ENCODE measurements around the gene DCAF11.

DNA sequence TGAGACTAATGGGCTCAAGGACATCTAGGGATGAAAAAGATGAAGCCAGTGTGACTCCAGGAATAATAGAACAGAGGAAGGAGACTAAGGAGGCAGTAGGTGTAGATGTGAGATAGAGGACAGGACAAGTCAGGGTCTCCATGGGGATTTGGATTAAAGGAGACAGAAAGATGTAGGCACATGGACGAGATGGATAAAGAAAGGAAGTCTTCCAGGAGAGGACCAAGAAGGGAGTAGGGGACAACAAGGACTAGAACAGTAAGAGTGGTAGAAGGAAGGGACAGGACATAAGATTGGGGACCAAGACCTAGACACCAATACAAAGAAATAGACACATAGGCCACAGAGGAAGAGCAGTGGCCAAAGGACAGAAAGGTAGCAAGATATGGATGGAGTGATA is 27.6 kb upstream of the DCAF11 start:
- TF ChIP-seq, protein P1, sequence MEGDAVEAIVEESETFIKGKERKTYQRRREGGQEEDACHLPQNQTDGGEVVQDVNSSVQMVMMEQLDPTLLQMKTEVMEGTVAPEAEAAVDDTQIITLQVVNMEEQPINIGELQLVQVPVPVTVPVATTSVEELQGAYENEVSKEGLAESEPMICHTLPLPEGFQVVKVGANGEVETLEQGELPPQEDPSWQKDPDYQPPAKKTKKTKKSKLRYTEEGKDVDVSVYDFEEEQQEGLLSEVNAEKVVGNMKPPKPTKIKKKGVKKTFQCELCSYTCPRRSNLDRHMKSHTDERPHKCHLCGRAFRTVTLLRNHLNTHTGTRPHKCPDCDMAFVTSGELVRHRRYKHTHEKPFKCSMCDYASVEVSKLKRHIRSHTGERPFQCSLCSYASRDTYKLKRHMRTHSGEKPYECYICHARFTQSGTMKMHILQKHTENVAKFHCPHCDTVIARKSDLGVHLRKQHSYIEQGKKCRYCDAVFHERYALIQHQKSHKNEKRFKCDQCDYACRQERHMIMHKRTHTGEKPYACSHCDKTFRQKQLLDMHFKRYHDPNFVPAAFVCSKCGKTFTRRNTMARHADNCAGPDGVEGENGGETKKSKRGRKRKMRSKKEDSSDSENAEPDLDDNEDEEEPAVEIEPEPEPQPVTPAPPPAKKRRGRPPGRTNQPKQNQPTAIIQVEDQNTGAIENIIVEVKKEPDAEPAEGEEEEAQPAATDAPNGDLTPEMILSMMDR (IDR thresholded peaks at IDR 0.05) = no peak
- no peak for TF ChIP-seq POLR2A (IDR thresholded peaks at IDR 0.05)

Data from uterus (tissue), 2 donors.